AG04449 (cell line): Measurements from ENCODE around the gene CDC34.

ENCODE experiments used
- CTCF ChIA-PET: fragments of 350-600 bp; formaldehyde crosslinking; extraction: SDS; loops from one replicate; lab custom pipeline; 2021; ENCODE audit warnings: antibody characterized with exemption; lab: Yijun Ruan, JAX
- POLR2A ChIA-PET: fragments of 400-600, 350-600 bp; formaldehyde crosslinking; extraction: SDS; loops from one replicate; lab custom pipeline; 2020; ENCODE audit warnings: antibody characterized with exemption, inconsistent platforms; lab: Yijun Ruan, JAX
- DNase-seq: peaks from one replicate; pipeline ENCODE4 v3.0.0-alpha.2; 2010; ENCODE audit warnings: low read depth, low spot score
- H3K4me3 ChIP-seq: 2 replicates; pipeline ENCODE4 v1.5.1; 2011; ENCODE audit warnings: low read depth, mild to moderate bottlenecking, control low read depth, low read length
- CTCF ChIP-seq: IDR thresholded peaks from one replicate; pipeline ENCODE4 v1.5.1; 2011; ENCODE audit warnings: mild to moderate bottlenecking, moderate library complexity, low read length, control low read depth, inconsistent platforms; ENCODE audit not compliant: insufficient read depth; ENCODE audit errors: missing control alignments

The CDC34 gene

GRCh38 chr19:501646-502045 is 29.9 kb upstream of the CDC34 start:
- DNase-seq: no peak
- ChIA-PET POLR2A (no interaction called here), CTCF (no interaction called here)
- no peak overlapping the region for H3K4me3 ChIP-seq
- no peak for TF ChIP-seq CTCF

- ChIA-PET CTCF (interaction anchor here (0.6 to 5.6 kb wide), 4 partner anchors 11 to 1933 kb away, joined by 3 to 88 read pairs (median 3); partner anchors contain the start of gene MADCAM1), POLR2A (no interaction called here)
- no peak for DNase-seq
- no peak overlapping the region for H3K4me3 ChIP-seq
- TF ChIP-seq CTCF: no peak
Observed at GRCh38 chr19:504616-505015, 26.9 kb upstream of the CDC34 start.

GRCh38 chr19:506404-507285 is 24.9 kb upstream of the CDC34 start:
- peak overlapping the region; percentile 95 for H3K4me3 ChIP-seq
- ChIA-PET POLR2A (interaction anchor here (0.7 to 1.3 kb wide), 2 partner anchors 16 to 18 kb away, joined by 3 to 12 read pairs; no protein-coding TSS in a partner anchor), CTCF (interaction anchor here (0.9 to 5.6 kb wide), 25 partner anchors 9 to 239 kb away, joined by 3 to 88 read pairs (median 5); partner anchors contain the start of genes CDC34 and MADCAM1)
- DNase-seq: peak; percentile 100
- peak; percentile 100 for TF ChIP-seq CTCF

GRCh38 chr19:507286-508203 is 24.0 kb upstream of the CDC34 start, which contains the start of gene TPGS1:
TPGS1 (plus strand) TSS chr19:507497; CDS start chr19:507507, 10 bp downstream.
- no peak for DNase-seq
- H3K4me3 ChIP-seq: peak within 1 kb of the TSS; percentile 95
- no peak for TF ChIP-seq CTCF
- CTCF ChIA-PET: interaction anchor here (0.9 to 5.6 kb wide), 20 partner anchors 8 to 240 kb away, joined by 3 to 88 read pairs (median 6); partner anchors contain the start of genes CDC34 and MADCAM1
- POLR2A ChIA-PET: interaction anchor here (1.3 kb wide), 1 partner anchor 19 kb away, joined by 12 read pairs; no protein-coding TSS in a partner anchor

- DNase-seq: no peak
- POLR2A ChIA-PET: interaction anchor here (0.6 kb wide), 1 partner anchor 14 kb away, joined by 3 read pairs; no protein-coding TSS in a partner anchor
- H3K4me3 ChIP-seq: peak overlapping the region; percentile 95
- CTCF ChIA-PET: interaction anchor here (1.0 to 5.3 kb wide), 3 partner anchors 12 to 215 kb away, joined by 3 to 113 read pairs (median 63); partner anchors contain the start of gene CDC34
- TF ChIP-seq CTCF: no peak
Observed at GRCh38 chr19:508204-509150, 23.1 kb upstream of the CDC34 start.
